GM06990 (cell line): ENCODE data around the gene CHCHD6.

Experiments used
- DNase-seq: peaks from one replicate; pipeline ENCODE4 v3.0.0-alpha.2; 2011; ENCODE audit not compliant: insufficient read length; ENCODE audit errors: extremely low read depth
- H3K27me3 ChIP-seq: replicated peaks from 2 replicates; pipeline ENCODE4 v1.6.0; 2011; ENCODE audit warnings: low read length; ENCODE audit not compliant: control insufficient read depth, insufficient read depth
- H3K36me3 ChIP-seq: 2 replicates; pipeline ENCODE4 v1.5.1; 2011; ENCODE audit warnings: low read length; ENCODE audit not compliant: control insufficient read depth, insufficient read depth
- H3K4me3 ChIP-seq: replicated peaks from 2 replicates; pipeline ENCODE4 v1.5.1; 2011; ENCODE audit warnings: low read depth, mild to moderate bottlenecking, control low read depth, low read length
- TF ChIP-seq, protein P1 (sequence below): IDR thresholded peaks from 2 replicates; pipeline ENCODE4 v1.5.1; 2011; ENCODE audit warnings: low read length, control low read depth, mild to moderate bottlenecking, inconsistent platforms; ENCODE audit not compliant: insufficient read depth, poor library complexity, severe bottlenecking

CHCHD6 gene

DNA sequence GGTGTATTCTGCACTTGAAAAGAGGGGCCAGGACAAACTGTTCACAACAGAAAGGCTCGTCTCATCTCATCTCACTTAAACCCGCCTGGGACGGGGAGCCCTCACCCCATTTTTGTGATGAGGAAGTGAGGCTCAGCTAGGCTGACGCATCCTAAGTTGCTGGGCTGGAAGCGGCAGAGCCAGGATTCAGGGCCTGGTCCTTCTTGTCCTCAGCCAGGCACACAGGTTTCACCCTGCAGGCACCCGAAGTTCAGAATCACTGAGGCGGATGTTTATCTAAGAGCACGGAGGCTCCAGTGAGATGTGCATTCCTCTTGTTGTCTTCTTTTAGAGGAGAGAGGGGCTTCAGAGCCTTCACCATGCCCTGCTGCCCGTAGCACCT is 227.8 kb downstream of the CHCHD6 start:
- Histone ChIP-seq H3K4me3 (no peak overlapping the region), H3K27me3 (no peaks in the 10 kb centered on the region), H3K36me3 (no peaks in the 10 kb centered on the region)
- TF ChIP-seq, protein P1, sequence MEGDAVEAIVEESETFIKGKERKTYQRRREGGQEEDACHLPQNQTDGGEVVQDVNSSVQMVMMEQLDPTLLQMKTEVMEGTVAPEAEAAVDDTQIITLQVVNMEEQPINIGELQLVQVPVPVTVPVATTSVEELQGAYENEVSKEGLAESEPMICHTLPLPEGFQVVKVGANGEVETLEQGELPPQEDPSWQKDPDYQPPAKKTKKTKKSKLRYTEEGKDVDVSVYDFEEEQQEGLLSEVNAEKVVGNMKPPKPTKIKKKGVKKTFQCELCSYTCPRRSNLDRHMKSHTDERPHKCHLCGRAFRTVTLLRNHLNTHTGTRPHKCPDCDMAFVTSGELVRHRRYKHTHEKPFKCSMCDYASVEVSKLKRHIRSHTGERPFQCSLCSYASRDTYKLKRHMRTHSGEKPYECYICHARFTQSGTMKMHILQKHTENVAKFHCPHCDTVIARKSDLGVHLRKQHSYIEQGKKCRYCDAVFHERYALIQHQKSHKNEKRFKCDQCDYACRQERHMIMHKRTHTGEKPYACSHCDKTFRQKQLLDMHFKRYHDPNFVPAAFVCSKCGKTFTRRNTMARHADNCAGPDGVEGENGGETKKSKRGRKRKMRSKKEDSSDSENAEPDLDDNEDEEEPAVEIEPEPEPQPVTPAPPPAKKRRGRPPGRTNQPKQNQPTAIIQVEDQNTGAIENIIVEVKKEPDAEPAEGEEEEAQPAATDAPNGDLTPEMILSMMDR: no peak
- DNase-seq: no peak

DNA sequence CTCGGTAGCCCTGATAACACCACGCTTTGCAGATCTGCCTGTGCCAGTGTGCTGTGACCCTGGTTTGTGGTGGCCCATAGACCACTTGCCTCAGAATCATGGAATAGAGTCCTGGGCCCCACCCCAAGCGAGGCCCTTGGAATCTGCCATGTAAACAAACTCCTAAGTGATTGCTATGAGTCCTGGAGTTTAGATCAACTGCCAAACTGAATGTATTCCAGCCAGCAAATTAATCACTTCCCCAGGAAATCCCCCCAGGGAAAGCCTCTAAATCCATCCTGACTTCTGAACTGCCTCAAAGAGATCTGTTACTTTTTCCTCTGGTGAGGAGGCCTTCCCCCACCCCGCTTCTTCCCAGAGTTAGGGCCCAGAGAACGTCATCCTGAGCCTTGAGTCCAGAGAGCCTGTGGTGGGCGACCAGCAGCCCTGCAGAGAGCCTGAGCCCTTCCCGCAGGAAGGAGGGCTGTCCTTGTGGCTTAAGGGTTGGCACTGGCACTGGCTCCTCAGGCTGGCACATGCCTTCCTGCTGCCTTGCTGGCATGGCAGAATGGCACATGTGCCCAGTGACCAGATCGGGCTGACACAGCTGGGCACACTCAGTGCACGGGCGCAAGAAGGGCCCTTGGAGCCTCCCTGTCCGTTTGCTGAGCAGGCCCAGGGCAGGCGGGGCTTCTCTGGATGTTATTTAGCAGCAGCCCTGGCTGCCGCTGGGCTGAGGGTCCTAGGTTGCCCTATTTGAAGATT is 228.3 kb downstream of the CHCHD6 start:
- Histone ChIP-seq H3K36me3 (no peaks in the 10 kb centered on the region), H3K27me3 (no peaks in the 10 kb centered on the region), H3K4me3 (no peak overlapping the region)
- TF ChIP-seq, protein P1: no peak
- no peak for DNase-seq

DNA sequence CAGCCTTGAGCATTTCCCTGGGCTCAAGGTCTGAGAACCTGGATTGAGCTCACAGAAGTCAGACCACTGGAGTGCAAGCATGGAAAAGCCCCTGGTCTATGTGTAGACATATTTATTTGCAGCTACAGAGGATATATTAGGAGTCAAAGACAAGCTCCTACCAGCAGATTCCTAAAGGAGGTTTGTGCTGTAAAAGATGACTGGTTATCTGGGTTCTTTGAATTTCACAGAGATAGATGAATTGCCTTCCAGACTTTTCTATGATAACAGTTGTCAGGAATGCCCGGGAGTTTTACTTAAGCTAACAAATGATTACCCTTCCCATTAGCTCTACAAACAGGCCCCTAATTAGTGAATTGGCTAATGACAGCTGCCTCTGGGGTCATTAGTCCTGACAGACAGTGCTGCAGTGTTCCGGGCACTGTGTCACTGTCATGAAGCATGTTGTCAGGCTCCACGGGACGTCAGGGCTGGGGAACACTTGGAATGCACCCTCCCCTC is 230.0 kb downstream of the CHCHD6 start:
- no peak for DNase-seq
- H3K4me3 ChIP-seq: no peak overlapping the region
- TF ChIP-seq, protein P1: no peak
- H3K36me3 ChIP-seq: no peaks in the 10 kb centered on the region
- H3K27me3 ChIP-seq: no peaks in the 10 kb centered on the region

DNA sequence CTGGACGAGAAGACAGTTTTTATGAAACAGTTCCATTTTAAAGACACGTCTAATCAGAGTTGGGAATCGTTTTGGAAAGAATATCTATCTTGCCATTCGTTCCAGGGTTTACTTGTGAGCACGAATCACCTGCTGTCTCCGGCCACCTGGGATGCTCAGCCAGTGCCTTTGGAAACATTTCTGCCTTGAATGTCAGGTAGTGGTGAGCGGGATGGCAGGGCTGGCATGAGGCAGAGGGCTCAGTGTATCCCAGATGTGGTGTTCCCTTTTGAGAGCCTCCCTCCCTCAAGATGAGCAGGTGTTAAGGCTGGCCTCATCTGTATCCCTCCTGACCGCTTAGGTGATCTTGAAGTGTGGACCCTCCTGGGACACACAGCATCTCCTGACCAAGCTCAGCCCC is 231.0 kb downstream of the CHCHD6 start:
- H3K36me3 ChIP-seq: no peaks in the 10 kb centered on the region

DNA sequence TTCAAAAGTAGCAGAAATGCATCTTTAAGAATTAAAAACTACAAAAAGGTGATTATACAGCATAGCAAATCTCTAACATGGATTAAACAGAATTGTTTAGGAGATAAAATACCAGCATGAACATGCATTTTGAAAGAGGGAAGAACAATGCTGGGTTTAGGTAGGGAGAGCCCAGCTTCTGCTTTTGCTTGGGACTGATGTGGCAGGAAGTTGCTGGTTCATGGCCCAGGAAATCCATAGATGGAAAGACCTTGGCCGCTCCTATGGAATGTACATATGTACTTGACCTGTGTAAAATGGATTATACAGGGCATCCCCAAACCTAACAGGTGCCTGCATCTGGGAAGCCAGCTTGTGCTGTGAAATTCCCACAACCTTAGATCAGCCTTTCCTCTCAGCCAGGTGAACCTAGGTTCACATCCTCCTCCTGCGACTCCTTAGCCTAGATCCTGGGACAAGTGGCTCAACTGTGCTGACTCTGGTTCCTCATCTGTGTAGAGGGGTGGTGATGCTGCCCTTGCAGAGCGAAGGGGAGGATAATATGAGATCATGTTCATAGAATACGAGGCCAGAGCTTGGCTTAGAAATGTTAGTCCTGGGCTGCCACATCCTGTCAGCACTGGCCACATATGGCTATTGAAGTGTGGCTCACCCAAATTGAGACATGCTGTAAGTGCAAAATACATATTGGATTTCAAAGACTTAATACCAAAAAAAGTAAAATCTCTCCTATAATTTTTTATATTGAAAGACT is 231.9 kb downstream of the CHCHD6 start:
- TF ChIP-seq, protein P1: no peak
- H3K27me3 ChIP-seq: no peaks in the 10 kb centered on the region
- H3K36me3 ChIP-seq: no peaks in the 10 kb centered on the region
- no peak for DNase-seq
- no peak overlapping the region for H3K4me3 ChIP-seq

More for the DNA sequence above, 231.0 kb downstream of the CHCHD6 start:
- H3K4me3 ChIP-seq: no peak overlapping the region
- no peaks in the 10 kb centered on the region for H3K27me3 ChIP-seq
- no peak for DNase-seq
- TF ChIP-seq, protein P1: no peak
